ENCODE measurements around the gene PICALM.

Gene PICALM

GRCh38 chr11:86052693-86053641 lies 15.9 kb downstream of the PICALM start:
- in situ Hi-C loops (cut with HindIII; ENCODE audit: low sequenced_read_pairs): no loop called here

DNA sequence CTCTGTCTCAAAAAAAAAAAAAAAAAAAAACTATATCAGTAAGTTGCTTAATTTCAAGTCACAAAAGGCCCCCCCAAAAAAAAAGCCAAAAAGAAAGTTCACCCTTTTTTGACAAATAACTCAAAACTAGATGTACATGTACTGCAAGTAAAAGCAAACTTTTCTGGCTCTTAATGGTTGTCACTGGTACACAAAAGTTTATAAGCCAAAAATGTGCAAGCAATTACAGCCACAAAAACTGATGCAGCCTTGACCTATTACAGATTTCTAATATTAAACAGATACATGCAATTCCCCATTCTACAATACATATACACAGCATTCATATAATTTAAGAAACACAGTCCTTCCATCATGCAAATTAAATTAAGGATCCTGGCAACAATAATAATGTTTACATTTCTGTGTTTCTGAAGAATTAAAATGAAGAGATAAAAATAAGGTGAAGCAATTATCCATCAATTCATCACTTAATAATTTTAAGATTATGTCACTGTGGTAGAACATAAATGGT lies 18.6 kb downstream of the PICALM start:
- in situ Hi-C loops (cut with HindIII; ENCODE audit: low sequenced_read_pairs): no loop called here

- in situ Hi-C loops (cut with HindIII; ENCODE audit: low sequenced_read_pairs): no loop called here
Measured at GRCh38 chr11:86047275-86047991, 21.5 kb downstream of the PICALM start.

DNA sequence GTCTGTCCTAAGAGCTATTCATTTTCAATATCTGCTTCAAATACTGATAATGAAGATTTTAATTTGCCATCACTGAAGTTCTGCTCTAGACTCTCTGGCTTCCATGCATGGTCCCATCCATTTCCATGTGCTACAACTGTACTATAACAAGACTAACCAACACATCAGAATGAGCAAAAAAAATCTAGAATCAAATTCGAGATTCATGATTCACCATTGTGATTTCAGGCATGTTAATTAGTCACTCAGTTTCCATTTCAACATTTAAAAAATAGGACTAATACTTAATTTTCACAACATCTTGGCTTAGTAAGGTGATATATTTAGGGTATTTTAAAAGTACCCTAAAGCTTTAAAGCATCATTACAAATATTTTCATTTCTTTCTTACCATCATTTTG lies 22.8 kb downstream of the PICALM start:
- in situ Hi-C loops (cut with HindIII; ENCODE audit: low sequenced_read_pairs): no loop called here

GRCh38 chr11:86043765-86044503 lies 24.9 kb downstream of the PICALM start:
- in situ Hi-C loops (cut with HindIII; ENCODE audit: low sequenced_read_pairs): no loop called here

DNA sequence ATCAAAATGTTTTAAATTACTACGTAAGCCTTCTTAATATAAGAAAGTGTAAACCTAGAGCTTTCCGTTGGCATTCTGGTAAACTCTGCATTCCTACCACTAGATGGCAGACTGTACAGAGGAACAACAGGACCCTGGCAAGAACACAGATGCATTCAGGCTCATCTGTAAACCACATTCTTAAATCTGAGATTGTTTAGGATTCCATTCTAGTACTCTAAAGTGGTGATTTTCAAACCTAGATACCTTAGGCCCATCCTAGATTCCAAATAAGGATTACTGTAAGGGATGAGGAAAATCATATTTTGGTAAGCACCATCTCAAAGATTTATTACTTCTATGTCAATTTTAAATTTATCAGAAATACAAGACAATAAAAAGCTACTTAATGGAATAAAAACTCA lies 26.9 kb downstream of the PICALM start:
- in situ Hi-C loops (cut with HindIII; ENCODE audit: low sequenced_read_pairs): no loop called here

DNA sequence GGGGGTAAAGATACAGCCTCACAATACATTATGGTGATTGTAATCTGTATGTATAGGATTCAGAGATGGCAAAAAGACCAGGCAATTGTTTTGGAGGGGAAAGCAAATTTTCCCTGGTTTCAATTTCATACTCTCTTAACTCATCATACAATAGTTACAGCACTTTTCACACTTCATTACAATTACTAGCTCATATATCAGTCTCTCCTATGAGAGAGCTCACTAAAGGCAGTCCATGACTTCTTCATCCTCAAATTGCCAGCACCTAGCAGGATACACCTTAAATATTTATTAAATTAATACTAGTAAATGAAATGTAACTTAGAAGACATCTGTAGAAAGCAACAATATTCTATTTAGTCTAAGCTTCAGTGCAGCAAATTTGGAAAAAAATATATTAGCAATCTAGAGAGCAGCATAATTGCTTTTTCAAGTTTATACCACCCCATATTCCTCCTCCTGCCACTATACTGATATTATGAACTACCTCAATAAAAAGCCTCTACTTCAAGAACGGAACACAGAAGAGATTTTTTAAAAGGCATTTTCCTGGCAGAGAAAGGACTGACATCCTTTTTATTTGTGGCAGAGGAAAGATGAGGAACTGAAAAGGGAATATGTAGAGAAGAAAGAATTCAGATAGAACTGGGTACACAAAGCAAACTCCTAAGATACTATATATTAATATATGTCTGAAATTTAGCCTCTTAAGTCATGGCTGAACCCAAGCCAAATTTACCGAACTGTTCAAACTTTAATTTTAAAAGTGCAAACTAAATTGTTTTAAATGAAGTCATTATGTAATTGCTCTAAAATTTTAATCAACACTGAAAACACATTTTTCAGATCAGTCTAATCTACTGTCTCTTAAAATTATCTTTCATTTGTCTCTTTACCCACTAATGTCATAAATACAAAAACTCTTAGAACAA lies 27.7 kb downstream of the PICALM start:
- in situ Hi-C loops (cut with HindIII; ENCODE audit: low sequenced_read_pairs): no loop called here

DNA sequence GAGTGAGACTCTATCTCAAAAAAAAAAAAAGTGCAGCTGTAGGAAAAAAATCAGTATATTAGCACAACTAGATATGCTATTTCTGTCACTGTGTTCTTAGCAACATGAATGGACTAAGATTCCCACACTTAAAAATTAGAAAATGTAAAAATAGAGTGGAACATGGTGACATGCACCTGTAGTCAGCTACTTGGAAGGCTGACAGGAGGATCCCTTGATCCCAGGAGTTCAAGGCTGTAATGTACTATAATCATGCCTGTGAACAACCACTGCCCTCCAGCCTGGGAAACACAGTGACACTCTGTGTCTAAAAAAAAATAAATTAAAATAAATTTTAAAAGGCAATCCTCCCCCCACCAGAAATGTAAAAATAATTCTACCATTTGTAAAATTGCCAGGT lies 29.8 kb downstream of the PICALM start:
- in situ Hi-C loops (cut with HindIII; ENCODE audit: low sequenced_read_pairs): no loop called here

GRCh38 chr11:86037743-86038142 lies 31.1 kb downstream of the PICALM start:
- in situ Hi-C loops (cut with HindIII; ENCODE audit: low sequenced_read_pairs): no loop called here

- in situ Hi-C loops (cut with HindIII; ENCODE audit: low sequenced_read_pairs): no loop called here
Measured at GRCh38 chr11:86035920-86036319, 33.0 kb downstream of the PICALM start.

GRCh38 chr11:86035164-86035563 lies 33.7 kb downstream of the PICALM start:
- in situ Hi-C loops (cut with HindIII; ENCODE audit: low sequenced_read_pairs): no loop called here

GRCh38 chr11:86034710-86035109 lies 34.2 kb downstream of the PICALM start:
- in situ Hi-C loops (cut with HindIII; ENCODE audit: low sequenced_read_pairs): no loop called here

DNA sequence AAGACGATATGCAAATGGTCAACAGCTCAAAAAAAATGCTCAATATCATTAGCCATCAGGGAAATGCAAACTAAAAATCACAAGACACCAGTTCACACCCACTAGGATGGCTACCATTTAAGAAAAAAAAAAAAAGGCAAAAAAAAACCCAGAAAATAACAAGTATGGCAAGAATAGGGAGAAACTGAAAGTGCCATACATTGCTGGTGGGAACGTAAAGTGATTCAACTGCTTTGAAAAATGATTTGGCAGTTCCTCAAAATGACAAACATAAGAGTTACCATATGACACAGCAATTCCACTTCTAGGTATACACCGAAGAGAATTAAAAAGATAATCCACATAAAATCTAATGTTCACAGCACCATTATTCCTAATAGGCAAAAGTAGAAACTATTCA lies 47.5 kb downstream of the PICALM start:
- in situ Hi-C loops (cut with HindIII; ENCODE audit: low sequenced_read_pairs): no loop called here

- in situ Hi-C loops (cut with HindIII; ENCODE audit: low sequenced_read_pairs): no loop called here
Measured at GRCh38 chr11:86018249-86018648, 50.6 kb downstream of the PICALM start.

DNA sequence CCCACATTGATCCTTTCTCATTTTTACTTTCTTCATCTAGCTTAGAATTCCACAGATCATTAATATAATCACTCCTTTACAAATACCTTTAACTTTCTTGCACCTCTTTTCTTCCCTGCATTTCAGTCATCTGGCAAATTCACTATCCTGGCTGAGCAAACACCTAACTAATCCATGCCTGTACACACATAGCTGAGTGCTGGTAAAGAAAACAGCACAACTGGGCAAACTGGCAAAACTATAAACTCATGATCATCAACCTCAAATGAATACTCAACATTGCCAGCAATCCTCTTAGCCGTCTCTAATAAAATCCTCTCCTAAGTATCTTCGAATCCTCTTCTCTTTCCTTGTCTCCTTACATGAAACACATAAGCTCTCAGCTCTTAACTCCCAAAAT lies 52.4 kb downstream of the PICALM start:
- in situ Hi-C loops (cut with HindIII; ENCODE audit: low sequenced_read_pairs): no loop called here

DNA sequence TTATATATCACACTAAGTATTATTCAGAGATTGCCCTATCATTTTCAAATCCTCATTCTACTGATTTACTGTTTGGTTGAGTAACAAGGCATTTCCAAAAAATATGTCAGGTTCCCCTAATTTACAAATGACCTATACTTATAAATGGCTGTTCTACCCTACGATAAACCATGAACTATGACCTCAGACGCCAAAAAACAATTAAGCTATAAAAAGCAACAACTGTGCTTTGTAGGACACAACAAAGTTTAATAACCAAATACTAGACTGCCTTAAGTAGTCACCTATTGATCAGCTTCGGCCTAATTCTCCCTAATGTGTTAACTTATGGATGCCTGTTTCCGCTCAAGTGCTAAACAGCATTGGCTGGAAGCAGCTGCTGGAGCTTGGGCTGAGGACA lies 53.2 kb downstream of the PICALM start:
- in situ Hi-C loops (cut with HindIII; ENCODE audit: low sequenced_read_pairs): no loop called here

DNA sequence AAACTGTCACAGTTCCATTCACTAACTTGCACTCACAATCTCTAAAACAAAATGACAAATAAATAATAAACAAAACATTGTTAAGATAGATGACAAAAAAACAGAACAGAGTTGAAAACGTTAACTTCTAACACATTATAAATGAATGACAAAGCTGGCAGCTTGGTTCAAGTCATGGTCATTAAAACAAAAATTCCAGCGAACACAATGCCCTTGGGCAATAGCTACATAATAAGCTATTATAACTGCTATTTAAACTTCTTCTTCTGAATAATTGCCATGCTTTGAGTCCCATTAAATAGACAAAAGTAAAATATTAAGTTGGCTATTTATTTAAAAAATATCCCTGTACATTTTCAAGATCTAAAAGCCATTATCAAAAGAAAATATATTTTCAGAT lies 54.7 kb downstream of the PICALM start:
- in situ Hi-C loops (cut with HindIII; ENCODE audit: low sequenced_read_pairs): no loop called here

DNA sequence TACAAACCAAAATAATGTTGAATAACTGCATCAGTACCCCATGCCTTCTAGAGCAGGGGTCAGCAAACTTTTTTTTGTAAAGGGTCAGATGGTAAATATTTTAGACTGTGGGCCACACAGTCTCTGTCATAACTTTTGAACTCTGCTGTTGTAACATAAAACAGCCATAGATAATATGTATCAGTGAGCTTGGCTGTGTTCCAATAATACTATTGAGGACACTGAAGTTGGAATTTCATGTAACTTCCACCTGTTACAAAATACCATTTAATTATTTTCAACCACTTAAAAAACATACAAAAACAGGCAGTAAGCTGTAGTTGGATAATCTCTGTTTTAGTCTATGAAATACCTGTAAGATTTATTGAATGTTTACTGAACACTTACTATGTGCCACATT lies 55.2 kb downstream of the PICALM start:
- in situ Hi-C loops (cut with HindIII; ENCODE audit: low sequenced_read_pairs): no loop called here

GRCh38 chr11:86011175-86011574 lies 57.7 kb downstream of the PICALM start:
- in situ Hi-C loops (cut with HindIII; ENCODE audit: low sequenced_read_pairs): no loop called here

GRCh38 chr11:86003654-86004053 lies 65.2 kb downstream of the PICALM start:
- in situ Hi-C loops (cut with HindIII; ENCODE audit: low sequenced_read_pairs): no loop called here

Data from DLD1 (cell line).